ENCODE data around the gene ENOX1. TPM values are rescaled to one million over a fixed set of nuclear protein-coding genes. Genes with fewer than 3 reads are reported as not detected.

Gene ENOX1
- total and polyA plus RNA-seq, 3 donors from 2014 or later: 11.0 to 14.2 (median 11.5) TPM

- Histone ChIP-seq H3K36me3 (ENCODE audit: low read depth, missing control alignments) (no peaks in the 10 kb centered on the region), H3K9me3 (no peaks in the 10 kb centered on the region), H3K27me3 (no peaks in the 10 kb centered on the region), H3K4me1 (no peaks in the 10 kb centered on the region), H3K4me3 (no peak overlapping the region), H3K27ac (no peak overlapping the region)
- intact Hi-C loops (cut with DNase I; ENCODE audit: low total_unique reads): no loop called here
- no peak for TF ChIP-seq CTCF (IDR thresholded peaks at IDR 0.05)
- no peak for TF ChIP-seq POLR2A (IDR thresholded peaks at IDR 0.05)
- DNase-seq: no peak
Measured at GRCh38 chr13:43240278-43240677, 546.5 kb downstream of the ENOX1 start.

GRCh38 chr13:43239275-43239840 is 547.4 kb downstream of the ENOX1 start:
- Histone ChIP-seq H3K27ac (no peak overlapping the region), H3K36me3 (ENCODE audit: low read depth, missing control alignments) (no peaks in the 10 kb centered on the region), H3K27me3 (no peaks in the 10 kb centered on the region), H3K9me3 (no peaks in the 10 kb centered on the region), H3K4me1 (no peaks in the 10 kb centered on the region), H3K4me3 (no peak overlapping the region)
- intact Hi-C loops (cut with DNase I; ENCODE audit: low total_unique reads): no loop called here
- no peak for DNase-seq
- TF ChIP-seq POLR2A (IDR thresholded peaks at IDR 0.05): no peak

- H3K36me3 ChIP-seq (ENCODE audit: low read depth, missing control alignments): no peaks in the 10 kb centered on the region
- no peaks in the 10 kb centered on the region for H3K27me3 ChIP-seq
- no peak overlapping the region for H3K27ac ChIP-seq
Measured at GRCh38 chr13:43238341-43239083, 548.3 kb downstream of the ENOX1 start.

GRCh38 chr13:43237616-43238015 is 549.2 kb downstream of the ENOX1 start:
- Histone ChIP-seq H3K4me1 (no peaks in the 10 kb centered on the region), H3K36me3 (ENCODE audit: low read depth, missing control alignments) (no peaks in the 10 kb centered on the region), H3K9me3 (no peaks in the 10 kb centered on the region), H3K4me3 (no peak overlapping the region), H3K27me3 (no peaks in the 10 kb centered on the region), H3K27ac (no peak overlapping the region)
- intact Hi-C loops (cut with DNase I; ENCODE audit: low total_unique reads): no loop called here
- TF ChIP-seq POLR2A (IDR thresholded peaks at IDR 0.05) (no peak), CTCF (IDR thresholded peaks at IDR 0.05) (no peak)
- WGBS, 2 donors: 78 to 92% methylated on average over 4 of the region's 4 CpGs
- DNase-seq: no peak

More at GRCh38 chr13:43238341-43239083, 548.3 kb downstream of the ENOX1 start:
- WGBS, 2 donors: 64 to 67% methylated on average over 2 of the region's 2 CpGs
- Histone ChIP-seq H3K4me3 (no peak overlapping the region), H3K4me1 (no peaks in the 10 kb centered on the region), H3K9me3 (no peaks in the 10 kb centered on the region)
- TF ChIP-seq CTCF (IDR thresholded peaks at IDR 0.05): no peak
- TF ChIP-seq POLR2A (IDR thresholded peaks at IDR 0.05): no peak
- no peak for DNase-seq
- intact Hi-C loops (cut with DNase I; ENCODE audit: low total_unique reads): no loop called here

- H3K9me3 ChIP-seq: no peaks in the 10 kb centered on the region
- no peaks in the 10 kb centered on the region for H3K4me1 ChIP-seq
- intact Hi-C loops (cut with DNase I; ENCODE audit: low total_unique reads): no loop called here
- no peak for DNase-seq
- H3K27ac ChIP-seq: no peak overlapping the region
- WGBS, 2 donors: 65 to 66% methylated on average over 1 of the region's 1 CpG
- TF ChIP-seq POLR2A (IDR thresholded peaks at IDR 0.05): no peak
- no peak for TF ChIP-seq CTCF (IDR thresholded peaks at IDR 0.05)
- no peaks in the 10 kb centered on the region for H3K27me3 ChIP-seq
- H3K36me3 ChIP-seq (ENCODE audit: low read depth, missing control alignments): no peaks in the 10 kb centered on the region
- no peak overlapping the region for H3K4me3 ChIP-seq
Measured at GRCh38 chr13:43235028-43235427, 551.7 kb downstream of the ENOX1 start.

Data from testis (tissue), 3 donors.